Colonic mucosa (tissue), 4 donors: ENCODE results near the gene MRPS16. TPM values are rescaled to one million over a fixed set of nuclear protein-coding genes. Genes with fewer than 3 reads are reported as not detected.

Source experiments
- DNase-seq: peaks from one replicate; pipeline ENCODE4 v3.0.0-alpha.2; 2020
- H3K27ac ChIP-seq: fragments of 200-600 bp; one replicate; pipeline ENCODE4 v1.8.0; 2021
- H3K27me3 ChIP-seq: fragments of 200-600 bp; one replicate; pipeline ENCODE4 v1.8.0; 2021
- H3K36me3 ChIP-seq: fragments of 200-600 bp; one replicate; pipeline ENCODE4 v1.8.0; 2021
- H3K4me1 ChIP-seq: fragments of 200-600 bp; one replicate; pipeline ENCODE4 v1.8.0; 2021; ENCODE audit warnings: mild to moderate bottlenecking
- H3K4me3 ChIP-seq: fragments of 200-600 bp; one replicate; pipeline ENCODE4 v1.8.0; 2021
- H3K9ac ChIP-seq, 2 donors: one replicate each; pipeline ENCODE4 v1.7.0; 2013; ENCODE audit warnings: control low read depth in 2 of 2, low read depth in 2 of 2, low read length in 2 of 2
- H3K9me3 ChIP-seq: fragments of 200-600 bp; one replicate; pipeline ENCODE4 v1.8.0; 2021
- intact Hi-C: fragments of 100-400 bp; cut with DNase I; formaldehyde crosslinking; loops from one replicate; pipeline ENCODE4 v1.14.1; 2022
- total RNA-seq, 2 donors: library from RNA; stranded (reverse); fragmentation: NEBNext Ultra II Directional in 1 of 2; extraction: Animal tissue kit (Norgen Biotek cat#: 25700) in 1 of 2; gene quantifications; one replicate each; pipeline ENCODE4 v1.2.1, GENCODE V29; 2021
- TF ChIP-seq, protein P1 (sequence below): fragments of 200-600 bp; IDR thresholded peaks from one replicate; pipeline ENCODE4 v1.8.0; 2022; ENCODE audit warnings: antibody characterized with exemption, mild to moderate bottlenecking
- donor health status: healthy.
- donor health status: DM: no; HTN: no; CAD: no.
- donor health status: DM: no; HTN: no; CAD: no.

The MRPS16 gene
- total RNA-seq, 2 donors from 2014 or later: 90.5 to 155 TPM

DNA sequence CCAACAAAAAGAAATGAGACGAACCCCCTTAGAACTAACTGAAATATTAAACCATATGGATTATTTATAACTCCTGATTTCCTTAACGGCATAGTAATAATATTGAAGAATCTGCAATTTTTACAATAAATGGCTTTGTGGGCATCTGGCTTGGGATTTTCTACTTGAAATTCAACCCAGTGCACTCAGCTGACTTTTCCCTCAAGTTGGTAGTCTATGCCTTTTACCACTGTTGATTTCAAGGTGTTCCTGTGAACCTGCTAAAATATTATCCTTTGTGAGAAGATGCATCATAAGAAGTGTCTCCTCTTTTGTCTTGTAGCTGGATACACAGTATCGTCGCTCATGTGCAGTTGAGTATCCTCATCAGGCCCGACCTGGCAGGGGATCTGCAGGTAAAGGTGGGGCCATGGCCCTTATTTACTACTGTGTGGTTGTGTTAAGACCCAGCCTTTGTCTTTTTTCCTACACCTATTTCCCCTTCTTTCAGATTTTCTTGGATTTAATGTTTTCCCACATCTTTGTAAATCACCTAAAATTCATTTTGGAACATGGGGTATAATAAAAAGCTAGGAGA is 13.4 kb downstream of the MRPS16 start:
- Histone ChIP-seq H3K4me1 (no peaks in the 10 kb centered on the region), H3K9me3 (no peaks in the 10 kb centered on the region), H3K36me3 (peaks cover 4% of the 10 kb centered on the region), H3K4me3 (no peak overlapping the region), H3K27ac (no peak overlapping the region), H3K9ac (no peak overlapping the region), H3K27me3 (no peaks in the 10 kb centered on the region)
- DNase-seq: no peak
- TF ChIP-seq, protein P1, sequence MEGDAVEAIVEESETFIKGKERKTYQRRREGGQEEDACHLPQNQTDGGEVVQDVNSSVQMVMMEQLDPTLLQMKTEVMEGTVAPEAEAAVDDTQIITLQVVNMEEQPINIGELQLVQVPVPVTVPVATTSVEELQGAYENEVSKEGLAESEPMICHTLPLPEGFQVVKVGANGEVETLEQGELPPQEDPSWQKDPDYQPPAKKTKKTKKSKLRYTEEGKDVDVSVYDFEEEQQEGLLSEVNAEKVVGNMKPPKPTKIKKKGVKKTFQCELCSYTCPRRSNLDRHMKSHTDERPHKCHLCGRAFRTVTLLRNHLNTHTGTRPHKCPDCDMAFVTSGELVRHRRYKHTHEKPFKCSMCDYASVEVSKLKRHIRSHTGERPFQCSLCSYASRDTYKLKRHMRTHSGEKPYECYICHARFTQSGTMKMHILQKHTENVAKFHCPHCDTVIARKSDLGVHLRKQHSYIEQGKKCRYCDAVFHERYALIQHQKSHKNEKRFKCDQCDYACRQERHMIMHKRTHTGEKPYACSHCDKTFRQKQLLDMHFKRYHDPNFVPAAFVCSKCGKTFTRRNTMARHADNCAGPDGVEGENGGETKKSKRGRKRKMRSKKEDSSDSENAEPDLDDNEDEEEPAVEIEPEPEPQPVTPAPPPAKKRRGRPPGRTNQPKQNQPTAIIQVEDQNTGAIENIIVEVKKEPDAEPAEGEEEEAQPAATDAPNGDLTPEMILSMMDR: no peak
- intact Hi-C loops: no loop called here

DNA sequence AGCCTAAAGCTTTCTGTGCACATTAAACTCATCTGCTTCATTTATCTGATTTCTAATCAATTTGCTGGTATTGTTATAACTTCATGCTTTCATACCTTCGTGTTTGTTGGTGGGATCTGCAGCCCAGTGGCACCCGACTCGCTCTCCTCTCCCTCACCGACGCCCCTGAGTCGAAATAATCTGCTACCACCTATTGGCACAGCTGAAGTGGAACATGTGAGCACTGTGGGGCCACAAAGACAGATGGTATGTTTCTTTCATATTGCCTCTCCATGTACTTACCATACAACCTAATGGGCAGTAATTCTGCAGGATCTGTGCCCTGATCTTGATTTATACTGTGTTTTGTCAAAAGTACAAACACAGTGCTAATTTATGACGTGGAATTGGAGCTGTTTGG is 17.7 kb downstream of the MRPS16 start:
- peaks cover 4% of the 10 kb centered on the region for H3K36me3 ChIP-seq
- no peak overlapping the region for H3K27ac ChIP-seq
- H3K4me3 ChIP-seq: no peak overlapping the region
- H3K9ac ChIP-seq: no peak overlapping the region
- intact Hi-C loops: no loop called here
- TF ChIP-seq, protein P1: no peak
- no peaks in the 10 kb centered on the region for H3K27me3 ChIP-seq
- no peak for DNase-seq
- no peaks in the 10 kb centered on the region for H3K9me3 ChIP-seq
- no peaks in the 10 kb centered on the region for H3K4me1 ChIP-seq

DNA sequence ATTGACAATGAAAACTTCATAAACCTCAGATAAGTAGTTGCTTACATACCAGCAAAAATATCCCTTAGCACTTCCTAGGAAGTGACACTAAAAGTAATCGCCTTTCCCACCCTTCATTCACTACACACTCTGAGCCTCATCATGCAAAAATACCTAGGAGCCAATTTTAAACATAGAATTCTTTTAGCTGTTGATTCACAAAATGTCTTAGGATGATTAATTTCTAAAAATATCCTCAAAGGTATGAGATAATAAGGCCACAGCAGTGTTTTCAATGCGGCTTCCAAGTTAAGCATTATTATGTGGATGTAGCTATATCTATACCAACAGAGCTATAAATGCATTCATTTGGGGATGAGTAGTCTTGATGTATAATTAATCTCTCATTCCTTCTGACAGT is 18.6 kb downstream of the MRPS16 start:
- H3K4me1 ChIP-seq: no peaks in the 10 kb centered on the region
- no peaks in the 10 kb centered on the region for H3K9me3 ChIP-seq
- no peak overlapping the region for H3K9ac ChIP-seq
- TF ChIP-seq, protein P1: no peak
- no peak for DNase-seq
- H3K27ac ChIP-seq: no peak overlapping the region
- no peak overlapping the region for H3K4me3 ChIP-seq
- intact Hi-C loops: no loop called here
- peaks cover 4% of the 10 kb centered on the region for H3K36me3 ChIP-seq
- no peaks in the 10 kb centered on the region for H3K27me3 ChIP-seq

DNA sequence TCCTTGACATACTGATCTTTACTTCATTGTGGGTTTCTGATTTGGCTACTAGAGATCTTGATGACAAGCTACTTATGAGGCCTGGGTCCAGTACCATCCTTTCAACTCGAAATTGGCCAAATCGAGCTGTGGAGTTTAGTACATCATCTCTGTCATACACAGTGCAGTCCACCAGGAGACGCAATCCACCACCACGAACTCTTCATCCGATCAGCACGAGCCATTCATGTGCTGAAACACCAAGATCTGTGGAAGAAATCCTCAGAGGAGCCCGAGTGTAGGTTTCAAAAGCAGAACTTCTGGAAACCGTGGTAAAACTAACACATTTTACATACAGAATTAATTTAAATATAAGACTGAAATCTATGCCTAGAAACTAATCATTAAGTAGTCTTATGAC is 19.6 kb downstream of the MRPS16 start:
- no peak for DNase-seq
- Histone ChIP-seq H3K27me3 (no peaks in the 10 kb centered on the region), H3K36me3 (peaks cover 4% of the 10 kb centered on the region), H3K4me3 (no peak overlapping the region), H3K27ac (no peak overlapping the region), H3K9me3 (no peaks in the 10 kb centered on the region), H3K4me1 (no peaks in the 10 kb centered on the region), H3K9ac (no peak overlapping the region)
- TF ChIP-seq, protein P1: no peak
- intact Hi-C loops: no loop called here

DNA sequence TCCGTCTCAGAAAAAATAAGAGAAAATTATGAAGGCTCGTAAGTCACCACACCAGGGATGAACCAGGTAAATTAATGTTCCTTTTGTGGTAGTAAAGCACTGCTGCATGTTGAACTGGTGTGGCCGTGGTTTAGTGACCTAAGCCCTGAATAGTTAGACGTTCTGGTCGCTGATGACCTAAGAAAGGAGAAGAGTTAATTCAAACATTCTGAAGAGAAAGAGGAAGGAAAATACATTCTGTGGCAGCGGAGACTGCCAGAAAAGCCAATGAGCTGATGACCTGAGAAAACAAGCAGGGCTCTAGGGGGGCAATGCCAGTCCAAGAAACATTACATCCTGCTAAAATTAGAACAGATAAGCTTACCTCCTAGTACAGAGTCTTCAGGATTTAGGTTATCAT is 22.9 kb downstream of the MRPS16 start:
- DNase-seq: no peak
- Histone ChIP-seq H3K4me3 (no peak overlapping the region), H3K27ac (no peak overlapping the region), H3K4me1 (no peaks in the 10 kb centered on the region), H3K9me3 (no peaks in the 10 kb centered on the region), H3K36me3 (peaks cover 4% of the 10 kb centered on the region), H3K9ac (no peak overlapping the region), H3K27me3 (no peaks in the 10 kb centered on the region)
- intact Hi-C loops: no loop called here
- TF ChIP-seq, protein P1: no peak
